NCI-H510A (cell line): ENCODE data around the gene CPSF3.
A peak's percentile ranks its signal among the peaks of the same experiment; 100 is the strongest.

ENCODE experiments used
- DNase-seq: peaks from one replicate; lab custom pipeline; 2025; lab: John Stamatoyannopoulos, UW

The CPSF3 gene

DNA sequence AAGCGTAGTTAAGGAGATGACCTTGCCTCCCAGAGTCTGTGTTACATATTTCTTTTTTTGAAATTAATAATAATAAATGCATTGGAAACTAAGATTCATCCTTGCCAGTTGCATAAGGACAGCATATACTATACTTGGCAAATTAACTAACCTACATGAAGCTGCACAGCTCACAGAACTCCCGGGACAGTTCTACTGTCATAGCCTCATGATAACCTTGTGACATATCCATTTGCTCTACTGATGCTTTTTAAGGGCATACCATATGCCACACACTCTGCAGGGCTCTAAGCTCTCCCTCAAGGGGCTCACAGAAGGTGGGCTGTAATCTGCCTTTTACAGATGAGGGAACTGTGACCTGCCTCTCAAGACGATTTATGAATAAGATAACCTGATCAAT is 3.9 kb upstream of the CPSF3 start:
- DNase-seq: no peak

DNA sequence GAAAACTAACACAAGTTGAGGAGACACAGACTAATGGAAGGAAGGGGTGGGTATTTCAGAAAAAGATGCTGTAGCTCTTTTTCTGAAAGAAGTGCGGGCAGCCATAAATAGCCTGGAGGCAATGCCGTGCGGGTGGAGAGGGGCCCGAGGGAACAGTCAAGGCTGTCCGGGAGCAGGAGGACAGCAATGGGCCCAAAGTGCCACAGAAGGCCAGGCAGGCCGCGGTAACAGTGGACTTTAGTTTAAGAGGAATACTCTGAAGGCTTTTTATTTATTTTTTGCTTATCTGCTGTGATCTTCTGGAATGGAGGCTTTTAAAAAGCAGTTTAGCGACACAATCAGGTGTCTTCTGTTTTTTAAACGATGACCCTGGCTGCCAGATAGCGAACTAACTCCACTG is 3.0 kb upstream of the CPSF3 start:
- no peak for DNase-seq

GRCh38 chr2:9422321-9423099 is 944 bp upstream of the CPSF3 start:
- peak; percentile 48 for DNase-seq

DNA sequence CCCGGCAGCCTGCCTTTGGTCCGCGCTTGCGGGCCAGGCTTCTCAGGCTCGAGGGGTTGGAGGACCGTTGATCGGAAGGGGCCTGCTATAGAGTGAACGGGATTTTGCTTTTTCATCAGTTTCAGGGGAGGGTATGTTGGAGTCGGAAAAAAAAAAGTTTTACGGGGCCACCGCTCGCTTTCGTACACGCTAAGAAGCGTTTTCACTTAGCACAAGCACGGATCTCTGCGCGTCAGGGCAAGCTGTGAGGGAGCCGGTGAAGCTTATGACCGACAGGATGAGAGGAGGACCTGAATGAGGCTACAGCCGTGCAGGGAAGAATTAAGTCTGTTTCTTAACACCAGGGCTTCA is 443 bp downstream of the CPSF3 start:
- DNase-seq: no peak

GRCh38 chr2:9424447-9425164 is 1.2 kb downstream of the CPSF3 start:
- DNase-seq: peak; percentile 45

- no peak for DNase-seq
These were observed 5.6 kb downstream of the CPSF3 start for GRCh38 chr2:9428965-9429577.

DNA sequence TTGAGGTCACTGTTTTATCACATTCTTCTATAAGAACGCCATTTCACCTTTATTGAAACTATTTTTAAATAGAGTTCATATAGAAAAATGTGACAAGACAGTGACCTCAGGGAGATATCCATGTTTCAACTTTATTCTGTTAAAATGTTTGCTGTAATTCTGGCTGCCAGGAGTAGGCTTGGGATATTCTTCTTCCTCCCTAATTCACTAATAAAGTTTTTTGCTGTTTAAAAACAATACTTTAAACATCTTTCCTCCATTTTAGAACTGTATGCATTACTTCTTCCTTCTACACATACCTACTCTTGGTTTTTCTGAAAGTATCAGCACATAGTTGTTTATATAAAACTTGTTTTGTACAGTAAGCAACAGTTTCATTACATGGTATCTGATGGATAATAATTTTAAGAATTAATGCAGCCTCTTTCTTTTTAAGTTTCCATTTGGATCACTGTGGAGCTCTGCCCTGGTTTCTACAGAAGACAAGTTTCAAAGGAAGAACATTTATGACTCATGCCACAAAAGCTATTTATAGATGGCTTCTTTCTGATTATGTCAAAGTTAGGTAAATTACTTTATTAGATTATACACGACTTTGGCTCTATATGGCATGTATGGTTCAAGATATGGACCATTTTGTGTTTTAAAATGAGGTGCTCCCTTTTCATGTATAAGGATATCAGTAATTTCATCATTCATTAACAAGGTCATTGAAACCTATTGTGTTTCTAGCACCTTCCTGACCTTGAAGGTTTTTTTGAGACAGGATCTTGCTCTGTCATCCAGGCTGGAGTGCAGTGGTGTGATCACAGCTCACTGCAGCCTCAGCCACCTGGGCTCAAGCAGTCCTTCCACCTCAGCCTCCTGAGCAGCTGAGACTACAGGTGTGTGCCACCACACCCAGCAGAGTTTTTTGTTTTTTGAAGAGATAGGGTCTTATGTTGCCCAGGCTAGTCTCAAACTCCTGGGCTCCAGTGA is 7.2 kb downstream of the CPSF3 start:
- DNase-seq: no peak

DNA sequence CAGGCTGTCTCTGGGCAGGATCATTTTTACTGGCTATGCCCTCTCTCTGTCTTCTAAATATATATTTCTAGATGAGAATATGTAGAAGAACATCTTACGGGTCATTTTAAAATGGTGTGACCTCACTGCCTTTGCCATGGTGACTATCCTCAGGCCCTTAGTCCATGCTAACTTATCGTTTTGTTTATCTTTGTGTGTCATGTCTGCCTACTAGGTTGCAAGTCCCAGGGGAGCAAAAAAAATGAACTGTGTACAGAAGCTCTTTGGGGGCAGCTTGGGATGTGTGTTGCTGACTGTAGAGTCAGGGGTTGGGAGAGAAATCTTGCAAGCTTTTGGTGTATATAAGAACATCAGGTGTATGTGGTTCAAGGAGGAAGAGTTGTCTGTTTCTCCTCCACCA is 11.0 kb downstream of the CPSF3 start:
- no peak for DNase-seq

DNA sequence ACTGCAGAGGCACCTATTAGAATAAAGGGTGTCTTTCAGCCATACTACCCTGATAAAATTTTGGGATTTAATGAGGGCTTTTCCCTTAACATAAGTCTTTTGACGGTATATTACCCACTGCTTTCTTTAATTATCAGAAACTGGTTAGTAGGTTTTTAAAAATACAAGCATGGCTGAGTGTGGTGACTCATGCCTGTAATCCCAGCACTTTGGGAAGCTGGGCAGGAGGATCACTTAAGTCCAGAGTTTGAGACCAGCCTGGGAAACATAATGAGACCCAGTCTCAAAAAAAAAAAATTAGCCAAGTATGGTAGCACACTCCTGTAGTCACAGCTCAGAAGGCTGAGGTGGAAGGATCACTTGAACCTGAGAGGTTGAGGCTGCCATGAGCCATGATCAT is 16.1 kb downstream of the CPSF3 start:
- DNase-seq: no peak

DNA sequence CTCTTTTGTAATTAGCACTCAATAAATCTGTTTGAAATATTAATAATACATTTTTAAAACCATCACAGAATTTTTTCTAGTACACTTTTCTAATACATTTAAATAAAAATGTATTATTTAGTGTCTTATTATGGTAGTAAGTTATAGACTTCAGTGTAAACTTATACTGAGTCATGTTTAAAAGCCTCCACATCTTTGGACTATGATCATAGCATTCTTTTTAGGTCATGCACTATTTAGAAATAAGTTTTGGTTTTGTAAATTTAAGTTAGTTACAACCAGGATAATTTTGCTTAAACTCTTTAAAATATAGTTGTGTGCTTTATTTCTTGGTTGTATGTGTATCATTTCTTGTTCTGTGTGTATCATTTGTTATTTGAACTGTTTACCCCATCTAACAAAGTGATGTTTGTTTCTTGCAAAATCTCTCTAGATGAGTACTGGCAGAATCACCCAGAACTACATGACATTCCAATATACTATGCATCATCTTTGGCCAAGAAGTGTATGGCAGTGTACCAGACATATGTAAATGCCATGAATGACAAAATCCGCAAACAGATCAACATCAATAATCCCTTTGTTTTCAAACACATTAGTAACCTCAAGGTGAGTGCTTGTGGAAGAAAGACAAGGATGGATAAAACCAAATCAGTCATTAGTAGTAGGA is 16.7 kb downstream of the CPSF3 start:
- DNase-seq: no peak

- no peak for DNase-seq
These were observed 18.1 kb downstream of the CPSF3 start for GRCh38 chr2:9441556-9441955.

DNA sequence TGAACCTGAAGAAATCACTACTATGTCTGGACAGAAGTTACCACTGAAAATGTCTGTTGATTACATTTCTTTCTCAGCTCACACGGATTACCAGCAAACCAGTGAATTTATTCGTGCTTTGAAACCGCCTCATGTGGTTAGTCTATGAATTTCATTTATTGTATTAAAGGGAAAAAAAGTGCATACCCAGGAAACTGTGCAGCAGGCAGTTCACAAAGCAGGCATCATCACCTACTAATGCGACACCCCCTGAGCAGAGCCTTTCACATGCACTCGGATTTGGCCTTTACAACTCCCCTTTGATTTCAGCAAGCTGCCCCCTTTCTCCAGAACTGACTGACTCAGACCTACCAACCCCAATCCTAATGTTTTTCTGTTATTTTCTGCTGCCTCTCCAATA is 20.1 kb downstream of the CPSF3 start:
- no peak for DNase-seq

DNA sequence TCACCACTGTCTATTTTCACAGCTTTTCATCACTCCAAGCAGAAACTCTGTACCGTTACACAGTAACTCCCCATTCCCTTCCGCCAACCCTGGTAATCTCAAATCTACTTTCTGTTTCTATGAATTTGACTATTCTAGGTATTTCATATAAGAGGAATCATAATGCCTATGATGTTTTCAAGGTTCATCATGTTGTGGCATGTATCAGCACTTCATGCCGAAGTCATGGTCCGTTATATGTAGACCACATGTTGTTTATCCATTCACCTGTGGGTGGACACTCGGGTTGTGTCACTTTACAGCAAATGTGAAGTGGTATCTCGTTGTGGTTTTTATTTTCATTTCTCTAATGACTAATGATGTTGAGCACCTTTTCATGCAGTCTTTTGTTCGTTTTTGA is 21.6 kb downstream of the CPSF3 start:
- DNase-seq: no peak

DNA sequence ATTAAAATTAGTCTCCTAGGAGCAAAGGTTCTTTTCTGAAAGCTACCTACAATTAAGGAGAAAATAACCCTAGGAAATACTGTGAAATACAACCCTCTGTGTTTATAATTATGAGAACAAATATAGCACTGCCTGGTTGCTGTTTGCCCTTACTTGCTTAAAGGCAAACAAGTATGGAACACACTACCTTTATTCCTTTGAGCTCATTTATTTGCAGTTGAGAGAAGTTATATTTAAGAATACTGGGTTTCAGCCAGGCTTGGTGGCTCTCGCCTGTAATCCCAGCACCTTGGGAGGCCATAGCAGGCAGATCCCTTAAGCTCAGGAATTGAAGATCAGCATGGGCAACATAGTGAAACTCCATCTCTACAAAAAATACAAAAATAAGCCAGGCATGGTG is 27.8 kb downstream of the CPSF3 start:
- no peak for DNase-seq

GRCh38 chr2:9460441-9461017 is 37.1 kb downstream of the CPSF3 start:
- DNase-seq: no peak

GRCh38 chr2:9461079-9461478 is 37.6 kb downstream of the CPSF3 start:
- DNase-seq: no peak

DNA sequence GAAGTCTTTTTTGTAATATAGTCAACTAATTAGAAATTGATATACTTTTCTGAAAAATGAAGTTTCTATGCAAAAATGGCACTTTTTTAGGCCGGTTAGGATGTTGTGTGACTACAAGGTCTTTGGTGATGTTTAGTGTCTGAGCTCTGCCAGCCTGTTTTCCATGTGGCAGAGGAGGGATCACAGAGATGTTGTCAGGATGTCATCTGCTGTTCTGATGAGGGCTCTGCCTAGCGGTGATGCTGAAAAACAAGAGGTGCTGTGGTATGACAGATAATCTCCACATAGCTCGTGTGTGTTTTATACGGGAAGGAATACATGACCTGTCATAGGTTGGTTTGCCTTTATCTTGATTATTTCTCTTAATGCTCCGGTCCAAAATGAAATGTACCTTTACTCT is 38.9 kb downstream of the CPSF3 start:
- DNase-seq: no peak

DNA sequence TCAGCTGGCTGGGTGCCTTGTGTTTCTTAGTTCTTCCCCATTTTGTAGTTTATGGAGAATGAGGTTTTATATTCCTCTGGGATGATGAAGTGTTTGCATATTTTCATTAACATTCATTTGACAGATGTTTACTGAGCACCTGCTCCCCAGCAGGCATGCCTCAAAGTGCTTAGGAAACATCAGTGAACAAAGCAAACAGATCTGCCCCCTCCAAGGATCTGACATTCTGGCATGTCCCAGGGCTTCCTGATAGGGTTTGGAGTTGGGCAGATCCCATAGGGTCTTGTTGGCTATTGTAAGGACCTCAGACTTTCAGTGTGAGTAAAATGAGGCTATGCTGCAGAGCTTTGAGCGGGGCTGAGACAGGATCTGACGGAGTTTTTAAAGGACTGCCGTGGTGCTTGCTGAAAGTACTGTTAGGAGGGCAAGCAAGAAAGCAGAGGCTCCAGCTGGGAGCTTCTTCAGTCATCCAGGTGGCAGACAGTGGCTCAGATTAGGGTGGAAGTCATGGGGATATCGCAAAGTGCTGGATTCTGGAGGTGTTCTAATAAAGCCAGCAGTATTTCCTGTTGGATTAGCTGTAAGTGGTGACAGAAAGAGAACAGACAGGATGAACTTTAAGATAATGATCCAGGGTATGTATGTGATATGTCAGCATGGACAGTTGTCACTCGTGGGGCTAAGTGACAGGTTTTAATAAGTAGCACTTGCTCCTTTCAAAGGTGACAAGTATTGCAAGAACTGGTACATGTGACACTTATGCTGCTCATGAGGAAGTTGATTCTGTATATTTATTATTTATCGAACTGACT is 39.6 kb downstream of the CPSF3 start:
- DNase-seq: no peak

DNA sequence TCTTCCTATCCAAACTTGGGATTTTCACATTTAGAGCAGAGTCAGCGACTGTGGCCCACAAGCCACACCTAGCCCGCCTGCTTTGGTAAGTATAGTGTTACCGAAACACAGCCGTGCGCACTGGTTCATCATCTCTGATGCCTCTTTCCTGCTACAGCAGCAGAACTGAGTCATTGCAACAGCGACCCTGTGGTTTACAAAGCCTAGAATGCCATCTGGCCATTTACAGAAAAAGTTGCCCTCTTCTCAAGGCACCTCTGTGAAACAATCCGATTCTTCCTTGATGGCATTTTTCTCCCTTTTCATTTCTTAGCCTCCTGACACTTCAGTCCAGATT is 40.2 kb downstream of the CPSF3 start:
- DNase-seq: no peak

DNA sequence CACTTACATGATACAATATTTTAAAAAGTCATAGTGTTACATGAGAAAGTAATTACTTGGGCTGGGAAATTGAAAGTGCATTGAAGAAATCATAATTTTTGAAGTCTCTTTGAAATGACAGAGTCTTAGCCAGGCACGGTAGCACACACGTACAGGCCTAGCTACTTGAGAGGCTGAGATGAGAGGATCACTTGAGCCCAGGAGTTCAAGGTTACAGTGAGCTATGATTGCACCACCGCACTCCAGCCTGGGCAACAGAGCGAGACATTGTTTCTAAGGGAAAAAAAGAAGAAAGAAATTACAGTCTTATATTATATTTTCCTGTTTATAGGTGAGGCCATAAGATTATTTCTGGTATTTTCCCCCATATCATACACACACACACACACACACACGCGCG is 41.7 kb downstream of the CPSF3 start:
- DNase-seq: no peak
